PC-9 (cell line): ENCODE results near the gene GBX1. TPM values are rescaled to one million over a fixed set of nuclear protein-coding genes. Genes with fewer than 3 reads are reported as not detected.

Experiments
- BruUV-seq: library from RNA; stranded (reverse); fragments of 400-500 nt; replicated peaks from 2 replicates; lab custom pipeline; 2021; lab: Mats Ljungman, UMichigan
- CTCF ChIA-PET: fragments of 300-600 bp; sonication (Branson Sonifier 250); formaldehyde crosslinking; loops from one replicate; lab custom pipeline; 2022; ENCODE audit warnings: antibody characterized with exemption; lab: Charles Lee
- POLR2A ChIA-PET: fragments of 300-600 bp; sonication (Branson Sonifier 250); formaldehyde crosslinking; loops from one replicate; lab custom pipeline; 2022; ENCODE audit warnings: antibody characterized with exemption; ENCODE audit not compliant: unreplicated experiment; lab: Charles Lee
- DNase-seq, 2 experiments: peaks; one replicate each; pipeline versions ENCODE4 v3.0.0 to v3.0.0-alpha.2; 2015 to 2022; ENCODE audit warnings: mixed read lengths in 1 of 2
- H2AFZ ChIP-seq: fragments of 200-600 bp; sonication (generic); 2 replicates; pipeline ENCODE4 v1.8.1; 2017; ENCODE audit warnings: antibody characterized with exemption
- H3F3A ChIP-seq: fragments of 200-600 bp; sonication (generic); 2 replicates; pipeline ENCODE4 v1.8.1; 2017; ENCODE audit warnings: antibody characterized with exemption, mild to moderate bottlenecking, low read depth; ENCODE audit not compliant: insufficient read depth
- H3K27ac ChIP-seq: fragments of 200-600 bp; sonication (generic); 2 replicates; pipeline ENCODE4 v1.6.1; 2016; ENCODE audit warnings: mixed run types
- H3K27me3 ChIP-seq: fragments of 200-600 bp; sonication (generic); 2 replicates; pipeline ENCODE4 v1.6.1; 2016; ENCODE audit warnings: low read depth, mixed run types; ENCODE audit not compliant: insufficient read depth
- H3K36me3 ChIP-seq: fragments of 200-600 bp; sonication (generic); 2 replicates; pipeline ENCODE4 v1.6.1; 2016; ENCODE audit warnings: low read depth, mixed run types
- H3K4me1 ChIP-seq: fragments of 200-600 bp; sonication (generic); replicated peaks from 2 replicates; pipeline ENCODE4 v1.6.1; 2016; ENCODE audit warnings: mixed run types; ENCODE audit not compliant: insufficient read depth
- H3K4me2 ChIP-seq: fragments of 200-600 bp; sonication (generic); 2 replicates; pipeline ENCODE4 v1.6.1; 2017; ENCODE audit warnings: mixed run types
- H3K4me3 ChIP-seq: fragments of 200-600 bp; sonication (generic); 2 replicates; pipeline ENCODE4 v1.6.1; 2016; ENCODE audit warnings: mixed run types
- H3K79me2 ChIP-seq: fragments of 200-600 bp; sonication (generic); 2 replicates; pipeline ENCODE4 v1.6.1; 2017; ENCODE audit warnings: low read depth, mixed run types
- H3K9me2 ChIP-seq: fragments of 200-600 bp; sonication (generic); 2 replicates; pipeline ENCODE4 v1.8.1; 2017; ENCODE audit warnings: mild to moderate bottlenecking; ENCODE audit not compliant: insufficient read depth
- H3K9me3 ChIP-seq: fragments of 200-600 bp; sonication (generic); 2 replicates; pipeline ENCODE4 v1.8.1; 2016; ENCODE audit warnings: low read depth; ENCODE audit not compliant: insufficient read depth
- H4K20me1 ChIP-seq: fragments of 200-600 bp; sonication (generic); 2 replicates; pipeline ENCODE4 v1.8.1; 2017; ENCODE audit not compliant: insufficient read depth
- EZH2 ChIP-seq: fragments of 200-600 bp; sonication (generic); IDR thresholded peaks from 2 replicates; pipeline ENCODE4 v1.8.0; 2017; ENCODE audit warnings: antibody characterized with exemption, low read depth
- intact Hi-C: fragments of 100-400 bp; cut with micrococcal nuclease; formaldehyde crosslinking; loops from one replicate; pipeline ENCODE4 v1.10.0; 2022; ENCODE audit not compliant: unreplicated experiment
- total RNA-seq: library from RNA; stranded (reverse); gene quantifications from 2 replicates; pipeline ENCODE4 v1.2.3, GENCODE V29; 2021
- TF ChIP-seq, protein P1 (sequence below): fragments of 200-600 bp; sonication (generic); conservative IDR thresholded peaks from 2 replicates; pipeline ENCODE4 v1.6.1; 2017; ENCODE audit warnings: mixed run types, antibody characterized with exemption, mild to moderate bottlenecking, moderate library complexity

The GBX1 gene
- total RNA-seq, 1 experiment from 2014 or later = not detected

DNA sequence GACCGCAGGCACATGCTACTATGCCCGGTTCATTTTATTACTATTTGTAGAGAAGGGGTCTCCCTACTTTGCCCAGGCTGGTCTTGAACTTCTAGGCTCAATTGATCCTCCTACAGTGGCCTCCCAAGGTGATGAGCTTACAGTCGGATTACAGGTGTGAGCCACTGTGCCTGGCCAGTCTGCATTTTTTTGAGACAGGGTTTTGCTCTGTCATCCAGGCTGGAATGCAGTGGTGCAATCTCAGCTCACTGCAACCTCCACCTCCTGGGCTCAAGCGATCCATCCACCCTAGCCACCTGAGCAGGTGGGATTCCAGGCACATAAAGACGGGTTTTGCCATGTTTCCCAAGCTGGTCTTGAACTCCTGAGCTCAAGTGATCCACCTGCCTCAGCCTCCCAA lies 45.1 kb upstream of the GBX1 start:
- POLR2A ChIA-PET = no interaction called here
- Histone ChIP-seq H3F3A (peaks cover 21% of the 10 kb centered on the region), H2AFZ (no peak overlapping the region), H3K36me3 (peaks cover 25% of the 10 kb centered on the region), H3K9me2 (no peaks in the 10 kb centered on the region), H3K4me1 (no peaks in the 10 kb centered on the region), H3K79me2 (no peaks in the 10 kb centered on the region), H3K9me3 (no peaks in the 10 kb centered on the region), H3K4me3 (no peak overlapping the region), H3K27me3 (peaks cover 7% of the 10 kb centered on the region), H4K20me1 (no peaks in the 10 kb centered on the region), H3K4me2 (no peak overlapping the region), H3K27ac (no peak overlapping the region)
- BruUV-seq = TSS peak; percentile 6
- intact Hi-C loops = no loop called here
- TF ChIP-seq, protein P1, sequence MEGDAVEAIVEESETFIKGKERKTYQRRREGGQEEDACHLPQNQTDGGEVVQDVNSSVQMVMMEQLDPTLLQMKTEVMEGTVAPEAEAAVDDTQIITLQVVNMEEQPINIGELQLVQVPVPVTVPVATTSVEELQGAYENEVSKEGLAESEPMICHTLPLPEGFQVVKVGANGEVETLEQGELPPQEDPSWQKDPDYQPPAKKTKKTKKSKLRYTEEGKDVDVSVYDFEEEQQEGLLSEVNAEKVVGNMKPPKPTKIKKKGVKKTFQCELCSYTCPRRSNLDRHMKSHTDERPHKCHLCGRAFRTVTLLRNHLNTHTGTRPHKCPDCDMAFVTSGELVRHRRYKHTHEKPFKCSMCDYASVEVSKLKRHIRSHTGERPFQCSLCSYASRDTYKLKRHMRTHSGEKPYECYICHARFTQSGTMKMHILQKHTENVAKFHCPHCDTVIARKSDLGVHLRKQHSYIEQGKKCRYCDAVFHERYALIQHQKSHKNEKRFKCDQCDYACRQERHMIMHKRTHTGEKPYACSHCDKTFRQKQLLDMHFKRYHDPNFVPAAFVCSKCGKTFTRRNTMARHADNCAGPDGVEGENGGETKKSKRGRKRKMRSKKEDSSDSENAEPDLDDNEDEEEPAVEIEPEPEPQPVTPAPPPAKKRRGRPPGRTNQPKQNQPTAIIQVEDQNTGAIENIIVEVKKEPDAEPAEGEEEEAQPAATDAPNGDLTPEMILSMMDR = no peak
- CTCF ChIA-PET = no interaction called here
- peak in 1 of 2 experiments; percentile 12 for DNase-seq

DNA sequence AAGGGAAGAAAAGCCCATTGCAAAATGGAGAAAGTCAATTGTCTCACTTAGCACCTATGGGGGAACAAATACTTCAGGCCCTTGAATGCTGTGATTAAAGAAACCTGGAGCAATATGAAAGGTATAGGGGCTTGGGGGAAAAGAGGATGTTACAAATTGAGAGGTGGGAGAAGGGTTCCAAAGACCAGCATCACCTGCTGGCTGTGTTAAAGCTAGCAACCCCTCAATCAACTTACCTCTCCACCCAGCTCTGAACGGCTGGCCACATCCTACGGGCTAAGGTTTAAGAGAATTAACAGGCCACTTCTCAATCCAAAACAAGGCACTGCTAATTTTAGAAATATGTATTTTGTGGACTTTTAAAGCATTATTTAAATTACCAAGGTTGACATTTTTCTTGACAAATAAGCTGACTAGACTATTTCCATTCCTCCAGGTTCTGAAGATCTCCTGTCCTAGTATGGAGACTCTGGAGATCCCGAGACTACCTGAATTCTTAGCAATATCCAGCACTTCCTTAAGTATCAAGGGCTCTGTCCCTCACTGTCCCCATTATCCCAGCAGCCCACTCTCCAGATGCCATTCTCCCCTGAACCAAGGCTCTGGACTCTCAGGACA lies 43.8 kb upstream of the GBX1 start:
- Histone ChIP-seq H3K4me1 (no peaks in the 10 kb centered on the region), H3K27ac (no peak overlapping the region), H3K27me3 (peaks cover 21% of the 10 kb centered on the region), H4K20me1 (no peaks in the 10 kb centered on the region), H3K79me2 (no peaks in the 10 kb centered on the region), H3K4me3 (no peak overlapping the region), H3K4me2 (no peak overlapping the region), H3K9me3 (no peaks in the 10 kb centered on the region), H3K9me2 (no peaks in the 10 kb centered on the region), H3K36me3 (peaks cover 15% of the 10 kb centered on the region; the same call in 1 of the 2 replicates), H2AFZ (no peak overlapping the region), H3F3A (peaks cover 21% of the 10 kb centered on the region)
- intact Hi-C loops = no loop called here
- BruUV-seq = no TSS peak
- ChIA-PET CTCF (no interaction called here), POLR2A (no interaction called here)
- TF ChIP-seq EZH2 = no peak
- TF ChIP-seq, protein P1 = no peak
- no peak for DNase-seq

DNA sequence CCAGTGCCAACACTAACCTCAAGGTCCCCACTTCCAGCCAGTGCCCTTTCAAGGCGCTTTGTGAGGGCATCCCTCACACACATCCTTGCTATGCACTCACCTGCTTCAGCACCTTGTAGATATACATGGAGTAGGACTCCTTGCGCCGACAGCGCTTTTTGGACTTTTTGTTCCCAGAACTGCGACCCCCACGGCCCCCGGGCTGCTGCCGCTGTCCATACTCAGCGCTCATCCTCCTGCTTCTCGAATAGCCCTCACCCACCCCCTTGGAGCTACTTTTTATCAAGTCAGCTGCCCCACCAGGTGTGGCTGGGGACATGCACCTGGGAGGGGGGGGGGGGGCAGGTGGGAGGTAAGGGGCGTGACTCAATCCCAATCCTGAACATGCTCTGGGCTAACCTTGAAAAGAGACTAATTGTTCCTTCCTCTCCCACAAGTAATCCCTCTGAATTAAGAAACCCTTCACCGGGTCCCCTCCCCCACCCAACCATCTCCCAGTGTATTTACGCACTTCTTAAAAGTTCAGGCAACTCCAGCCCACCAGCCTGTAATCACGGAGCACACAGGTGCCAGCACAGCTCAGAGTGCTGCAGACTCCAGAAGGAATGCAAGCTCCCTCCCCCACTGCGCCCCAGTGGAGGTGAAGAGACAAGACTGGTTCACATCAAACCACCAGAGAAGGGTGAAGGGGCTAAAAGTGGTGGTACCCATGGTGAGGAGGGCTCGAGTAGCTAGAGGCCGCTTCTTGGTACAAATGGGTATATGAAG lies 42.8 kb upstream of the GBX1 start, which contains the start of gene H2BK1:
Gene H2BK1 (minus strand): TSS at position 402 of the 768 bp plus-strand sequence. CDS start 170 bp downstream, at position 232.
- no peak within 1 kb of the TSS for H3K27ac ChIP-seq
- no peak within 1 kb of the TSS for H3K4me3 ChIP-seq
- H3K27me3 ChIP-seq = peaks cover 31% of the 10 kb centered on the region
- H3K9me2 ChIP-seq = no peaks in the 10 kb centered on the region
- peaks cover 20% of the 10 kb centered on the region for H3F3A ChIP-seq
- no peaks in the 10 kb centered on the region for H3K4me1 ChIP-seq
- POLR2A ChIA-PET = no interaction called here
- TF ChIP-seq, protein P1 = no peak
- no peak for TF ChIP-seq EZH2
- BruUV-seq = no TSS peak
- CTCF ChIA-PET = no interaction called here
- DNase-seq = no peak
- intact Hi-C loops = no loop called here
- no peaks in the 10 kb centered on the region for H4K20me1 ChIP-seq
- H3K79me2 ChIP-seq = no peaks in the 10 kb centered on the region
- H3K36me3 ChIP-seq = 0 out of 2 replicates have a peak, but pooled peaks cover 5% of the 10 kb centered on the region
- no peak within 1 kb of the TSS for H3K4me2 ChIP-seq
- H2AFZ ChIP-seq = no peak within 1 kb of the TSS
- H3K9me3 ChIP-seq = no peaks in the 10 kb centered on the region
